ENCODE measurements around the gene IL1RN. TPM values are rescaled to one million over a fixed set of nuclear protein-coding genes. Genes with fewer than 3 reads are reported as not detected.

IL1RN gene
- total and polyA plus RNA-seq, 2 of the 4 experiments (the other 2 are of a cell fraction) = not detected

DNA sequence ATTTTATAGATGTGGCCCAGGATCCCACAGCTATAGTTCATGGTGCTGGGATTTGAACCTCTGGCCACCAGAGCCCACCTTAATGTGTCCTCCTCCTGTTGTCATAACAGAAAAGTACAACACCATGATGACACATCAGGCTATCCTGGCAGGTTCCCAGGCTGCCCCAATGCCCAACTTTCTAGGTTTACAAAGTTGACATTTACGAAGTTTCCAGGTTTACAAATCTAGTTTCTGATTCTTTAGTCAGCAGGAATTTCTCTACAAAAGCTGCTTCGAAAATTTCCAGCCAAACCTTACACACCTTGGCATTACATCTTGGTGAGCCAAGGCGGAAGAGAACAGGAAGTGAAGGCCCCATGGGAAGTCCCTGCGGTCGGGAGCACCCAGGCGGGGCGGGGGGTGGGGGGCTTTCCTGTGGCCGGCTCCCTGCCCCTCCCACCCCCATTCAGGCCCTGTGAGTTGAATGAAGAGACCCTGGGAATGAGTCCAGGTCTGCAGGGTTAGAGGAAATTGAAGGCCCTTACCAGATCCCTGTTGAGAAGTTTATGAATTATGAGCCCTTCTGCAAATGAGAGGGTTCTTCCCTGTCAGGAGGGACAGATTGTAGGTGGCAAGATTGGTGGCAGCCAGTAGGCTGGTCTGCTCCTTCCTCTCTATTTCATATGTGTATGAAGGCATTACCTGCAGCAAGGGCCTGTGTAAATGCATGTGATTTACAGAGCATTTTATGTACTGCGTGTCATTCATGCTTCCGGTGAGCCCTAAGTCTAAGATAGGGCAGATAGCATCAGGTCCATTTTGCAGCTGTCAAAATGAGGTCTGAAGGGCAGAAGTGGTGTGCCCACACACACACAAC lies 11.1 kb upstream of the IL1RN start:
- Histone ChIP-seq H3K4ac (ENCODE audit: low read depth, low read length) (no peak overlapping the region), H3K4me2 (ENCODE audit: low read depth, low read length) (no peak overlapping the region), H3K56ac (ENCODE audit: extremely low read depth, insufficient read depth, low read length) (no peak overlapping the region), H2AK5ac (ENCODE audit: low read depth, low read length) (no peak overlapping the region), H2BK15ac (ENCODE audit: low read depth, low read length) (no peak overlapping the region), H4K5ac (ENCODE audit: low read depth, low read length) (no peak overlapping the region), H3K79me1 (ENCODE audit: low read depth in 1 of 2, low read length in 2 of 2) (no peaks in the 10 kb centered on the region), H3K27ac (ENCODE audit: insufficient read depth, low read length) (no peak overlapping the region), H2BK5ac (ENCODE audit: low read depth, low read length, poor library complexity, severe bottlenecking) (no peak overlapping the region), H3K23ac (ENCODE audit: low read depth, low read length) (no peak overlapping the region), H3K4me3 (ENCODE audit: insufficient read depth, low read depth, low read length) (no peak overlapping the region), H4K8ac (ENCODE audit: low read depth in 2 of 2, low read length in 2 of 2) (no peak overlapping the region), H2BK20ac (ENCODE audit: low read depth, low read length) (no peak overlapping the region), H2BK120ac (ENCODE audit: low read depth, low read length) (no peak overlapping the region), H3K27me3 (ENCODE audit: control insufficient read depth, insufficient read depth, low read length) (peaks cover 10% of the 10 kb centered on the region), H4K91ac (ENCODE audit: insufficient read depth, low read depth, low read length) (no peak overlapping the region), H4K20me1 (ENCODE audit: insufficient read depth, low read length) (no peaks in the 10 kb centered on the region), H3K14ac (replicated peaks; ENCODE audit: low read depth, low read length) (no peak overlapping the region), H2AK9ac (replicated peaks; ENCODE audit: low read depth, low read length, poor library complexity) (no peak overlapping the region), H3K18ac (ENCODE audit: low read depth, low read length) (no peak overlapping the region), H3K36me3 (ENCODE audit: control insufficient read depth, insufficient read depth, low read length) (no peaks in the 10 kb centered on the region), H3K4me1 (ENCODE audit: control insufficient read depth, insufficient read depth, low read length) (no peaks in the 10 kb centered on the region), H2AFZ (replicated peaks; ENCODE audit: low read length, poor library complexity) (no peak overlapping the region), H3K9me1 (ENCODE audit: insufficient read depth, low read length) (no peaks in the 10 kb centered on the region), H3K9me3 (ENCODE audit: control insufficient read depth, insufficient read depth, low read length) (no peaks in the 10 kb centered on the region), H3K9ac (ENCODE audit: low read depth, low read length) (no peak overlapping the region)
- dilution Hi-C loops (cut with HindIII; ENCODE audit: low sequenced_read_pairs, unreplicated experiment) (no loop called here), intact Hi-C loops (cut with micrococcal nuclease) (no loop called here), in situ Hi-C loops (cut with MboI; ENCODE audit: low sequenced_read_pairs) (no loop called here)
- BruUV-seq (replicated peaks) = no TSS peak
- no peak for ATAC-seq (ENCODE audit: low read depth)
- ChIA-PET POLR2A (ENCODE audit: unreplicated experiment) (no interaction called here), CTCF (interaction anchor here (0.9 kb wide), 1 partner anchor 22 kb away, joined by 3 read pairs; no protein-coding TSS in a partner anchor)
- DNase-seq = no peak
- WGBS, 2 experiments (ENCODE audit: extremely low coverage in 2 of 2, insufficient read length in 1 of 2) = no CpG with 5 or more reads among the region's 10 CpGs
- TF ChIP-seq, protein P1, sequence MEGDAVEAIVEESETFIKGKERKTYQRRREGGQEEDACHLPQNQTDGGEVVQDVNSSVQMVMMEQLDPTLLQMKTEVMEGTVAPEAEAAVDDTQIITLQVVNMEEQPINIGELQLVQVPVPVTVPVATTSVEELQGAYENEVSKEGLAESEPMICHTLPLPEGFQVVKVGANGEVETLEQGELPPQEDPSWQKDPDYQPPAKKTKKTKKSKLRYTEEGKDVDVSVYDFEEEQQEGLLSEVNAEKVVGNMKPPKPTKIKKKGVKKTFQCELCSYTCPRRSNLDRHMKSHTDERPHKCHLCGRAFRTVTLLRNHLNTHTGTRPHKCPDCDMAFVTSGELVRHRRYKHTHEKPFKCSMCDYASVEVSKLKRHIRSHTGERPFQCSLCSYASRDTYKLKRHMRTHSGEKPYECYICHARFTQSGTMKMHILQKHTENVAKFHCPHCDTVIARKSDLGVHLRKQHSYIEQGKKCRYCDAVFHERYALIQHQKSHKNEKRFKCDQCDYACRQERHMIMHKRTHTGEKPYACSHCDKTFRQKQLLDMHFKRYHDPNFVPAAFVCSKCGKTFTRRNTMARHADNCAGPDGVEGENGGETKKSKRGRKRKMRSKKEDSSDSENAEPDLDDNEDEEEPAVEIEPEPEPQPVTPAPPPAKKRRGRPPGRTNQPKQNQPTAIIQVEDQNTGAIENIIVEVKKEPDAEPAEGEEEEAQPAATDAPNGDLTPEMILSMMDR (conservative IDR thresholded peaks at IDR 0.05; ENCODE audit: low read depth, low read length) = no peak
- TF ChIP-seq MXI1 (IDR thresholded peaks at IDR 0.05; ENCODE audit: borderline replicate concordance, low read depth, low read length) (no peak), CEBPB (IDR thresholded peaks at IDR 0.05; ENCODE audit: low read depth, low read length) (no peak), RFX5 (IDR thresholded peaks at IDR 0.05; ENCODE audit: low read depth, low read length) (no peak), MAFK (IDR thresholded peaks at IDR 0.05; ENCODE audit: low read depth, low read length) (no peak), RCOR1 (IDR thresholded peaks at IDR 0.05; ENCODE audit: insufficient replicate concordance, low read length) (no peak), NFE2L2 (IDR thresholded peaks at IDR 0.05; ENCODE audit: low read depth, low read length) (no peak), MAZ (IDR thresholded peaks at IDR 0.05; ENCODE audit: borderline replicate concordance, low read depth, low read length) (no peak), FOS (IDR thresholded peaks at IDR 0.05; ENCODE audit: low read depth, low read length) (no peak), CHD1 (IDR thresholded peaks at IDR 0.05; ENCODE audit: low read depth, low read length) (no peak), SMC3 (IDR thresholded peaks at IDR 0.05; ENCODE audit: low read depth, low read length) (no peak), RAD21 (IDR thresholded peaks at IDR 0.05; ENCODE audit: low read length) (no peak), POLR2A (IDR thresholded peaks at IDR 0.05; ENCODE audit: low read depth, low read length) (no peak)
- TF ChIP-seq, protein P2, sequence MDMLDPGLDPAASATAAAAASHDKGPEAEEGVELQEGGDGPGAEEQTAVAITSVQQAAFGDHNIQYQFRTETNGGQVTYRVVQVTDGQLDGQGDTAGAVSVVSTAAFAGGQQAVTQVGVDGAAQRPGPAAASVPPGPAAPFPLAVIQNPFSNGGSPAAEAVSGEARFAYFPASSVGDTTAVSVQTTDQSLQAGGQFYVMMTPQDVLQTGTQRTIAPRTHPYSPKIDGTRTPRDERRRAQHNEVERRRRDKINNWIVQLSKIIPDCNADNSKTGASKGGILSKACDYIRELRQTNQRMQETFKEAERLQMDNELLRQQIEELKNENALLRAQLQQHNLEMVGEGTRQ (IDR thresholded peaks at IDR 0.05; ENCODE audit: low read depth, low read length) = no peak
- TF ChIP-seq, protein P3, sequence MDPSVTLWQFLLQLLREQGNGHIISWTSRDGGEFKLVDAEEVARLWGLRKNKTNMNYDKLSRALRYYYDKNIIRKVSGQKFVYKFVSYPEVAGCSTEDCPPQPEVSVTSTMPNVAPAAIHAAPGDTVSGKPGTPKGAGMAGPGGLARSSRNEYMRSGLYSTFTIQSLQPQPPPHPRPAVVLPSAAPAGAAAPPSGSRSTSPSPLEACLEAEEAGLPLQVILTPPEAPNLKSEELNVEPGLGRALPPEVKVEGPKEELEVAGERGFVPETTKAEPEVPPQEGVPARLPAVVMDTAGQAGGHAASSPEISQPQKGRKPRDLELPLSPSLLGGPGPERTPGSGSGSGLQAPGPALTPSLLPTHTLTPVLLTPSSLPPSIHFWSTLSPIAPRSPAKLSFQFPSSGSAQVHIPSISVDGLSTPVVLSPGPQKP (IDR thresholded peaks at IDR 0.05; ENCODE audit: borderline replicate concordance, low read depth, low read length) = no peak

All from IMR-90 (cell line).